Naive B cell (primary cell): Measurements from ENCODE around the gene OR5AR1. TPM values are rescaled to one million over a fixed set of nuclear protein-coding genes. Genes with fewer than 3 reads are reported as not detected.

Experiments
- ATAC-seq, 2 donors: fragments of 150-1000 bp; cut with Tn5 transposase; 2 replicates each; pipeline ENCODE4 v1.10.0; 2021; ENCODE audit warnings: low read depth in 2 of 2, mild to moderate bottlenecking in 2 of 2, moderate library complexity in 2 of 2
- DNase-seq: peaks from one replicate; pipeline ENCODE4 v3.0.0; 2022
- H3K27ac Mint-ChIP-seq, 6 donors: one replicate each; pipeline ENCODE4 v1.8.0; 2020 to 2022; ENCODE audit warnings: mild to moderate bottlenecking in 6 of 6, mixed read lengths in 6 of 6, moderate library complexity in 5 of 6, inconsistent platforms in 2 of 6
- H3K27me3 Mint-ChIP-seq, 3 donors: one replicate each; pipeline ENCODE4 v1.8.0; 2021 to 2022; ENCODE audit warnings: mixed read lengths in 3 of 3, mild to moderate bottlenecking in 1 of 3
- H3K36me3 Mint-ChIP-seq, 2 donors: one replicate each; pipeline ENCODE4 v1.8.0; 2020 to 2022; ENCODE audit warnings: mixed read lengths in 2 of 2, inconsistent platforms in 1 of 2, mild to moderate bottlenecking in 1 of 2
- H3K4me1 Mint-ChIP-seq, 3 donors: one replicate each; pipeline ENCODE4 v1.8.0; 2020 to 2022; ENCODE audit warnings: mixed read lengths in 3 of 3, inconsistent platforms in 1 of 3, mild to moderate bottlenecking in 1 of 3, moderate library complexity in 1 of 3
- H3K4me3 Mint-ChIP-seq, 8 donors: one replicate each; pipeline ENCODE4 v1.8.0; 2020 to 2022; ENCODE audit warnings: mild to moderate bottlenecking in 8 of 8, mixed read lengths in 8 of 8, moderate library complexity in 8 of 8, inconsistent platforms in 2 of 8
- H3K9me3 Mint-ChIP-seq, 7 donors: one replicate each; pipeline ENCODE4 v1.8.0; 2020 to 2022; ENCODE audit warnings: mixed read lengths in 7 of 7, mild to moderate bottlenecking in 5 of 7, inconsistent platforms in 2 of 7, moderate library complexity in 1 of 7
- polyA plus RNA-seq, 6 donors: library from polyadenylated mRNA; unstranded; fragments of 300-500 nt; fragmentation: Illumina TruSeq; gene quantifications; one replicate each; pipeline ENCODE4 v1.2.3, GENCODE V29; 2021; ENCODE audit warnings: low read depth in 6 of 6

Gene OR5AR1
- polyA plus RNA-seq, 6 donors from 2014 or later, result not detected

GRCh38 chr11:56700914-56701485 lies 37.5 kb downstream of the OR5AR1 start:
- DNase-seq (no peak), ATAC-seq (no peak)
- peaks cover 0 to 15% (median 4%) of the 10 kb centered on the region in 7 donors for H3K9me3 Mint-ChIP-seq
- H3K27ac Mint-ChIP-seq, result no peak overlapping the region
- H3K27me3 Mint-ChIP-seq, result peaks cover 0 to 4% (median 0%) of the 10 kb centered on the region in 3 donors
- no peaks in the 10 kb centered on the region for H3K36me3 Mint-ChIP-seq
- no peaks in the 10 kb centered on the region for H3K4me1 Mint-ChIP-seq
- no peak overlapping the region for H3K4me3 Mint-ChIP-seq

- no peak overlapping the region for H3K4me3 Mint-ChIP-seq
- no peak overlapping the region for H3K27ac Mint-ChIP-seq
- H3K27me3 Mint-ChIP-seq, result peaks cover 0 to 4% (median 0%) of the 10 kb centered on the region in 3 donors
- H3K4me1 Mint-ChIP-seq, result no peaks in the 10 kb centered on the region
- DNase-seq (no peak), ATAC-seq (no peak)
- peaks cover 0 to 11% (median 7%) of the 10 kb centered on the region in 7 donors for H3K9me3 Mint-ChIP-seq
- no peaks in the 10 kb centered on the region for H3K36me3 Mint-ChIP-seq
Measured at GRCh38 chr11:56705784-56706396, 42.4 kb downstream of the OR5AR1 start.

- Mint-ChIP-seq H3K9me3 (peaks cover 0 to 10% (median 8%) of the 10 kb centered on the region in 7 donors), H3K27me3 (peaks cover 0 to 4% (median 0%) of the 10 kb centered on the region in 3 donors), H3K4me3 (no peak overlapping the region), H3K36me3 (no peaks in the 10 kb centered on the region), H3K4me1 (no peaks in the 10 kb centered on the region), H3K27ac (no peak overlapping the region)
- DNase-seq (no peak), ATAC-seq (no peak)
Measured at GRCh38 chr11:56706486-56706885, 43.0 kb downstream of the OR5AR1 start.

GRCh38 chr11:56714206-56714605 lies 50.7 kb downstream of the OR5AR1 start:
- H3K9me3 Mint-ChIP-seq, result peaks cover 0 to 19% (median 6%) of the 10 kb centered on the region in 7 donors
- no peaks in the 10 kb centered on the region for H3K4me1 Mint-ChIP-seq
- DNase-seq (no peak), ATAC-seq (no peak)
- H3K27me3 Mint-ChIP-seq, result no peaks in the 10 kb centered on the region
- no peak overlapping the region for H3K4me3 Mint-ChIP-seq
- no peak overlapping the region for H3K27ac Mint-ChIP-seq
- H3K36me3 Mint-ChIP-seq, result no peaks in the 10 kb centered on the region

Other genes with a start within 250 kb of the OR5AR1 start
- not detected for gene OR5M3, start 190.3 kb upstream of the OR5AR1 start, polyA plus RNA-seq
- not detected for gene OR5M8, start 172.3 kb upstream of the OR5AR1 start, polyA plus RNA-seq
- not detected for gene OR5M11, start 120.4 kb upstream of the OR5AR1 start, polyA plus RNA-seq
- not detected for gene OR5M10, start 86.0 kb upstream of the OR5AR1 start, polyA plus RNA-seq
- gene OR5M1, start 48.8 kb upstream of the OR5AR1 start, polyA plus RNA-seq, result not detected
- not detected for gene OR5AP2, start 21.2 kb upstream of the OR5AR1 start, polyA plus RNA-seq
- not detected for gene OR9G1, start 35.4 kb downstream of the OR5AR1 start, polyA plus RNA-seq
- gene OR9G4, start 85.0 kb downstream of the OR5AR1 start, polyA plus RNA-seq, result not detected